ENCODE measurements around the gene CRIP2. TPM values are rescaled to one million over a fixed set of nuclear protein-coding genes. Genes with fewer than 3 reads are reported as not detected.

CRIP2 gene
- total and polyA plus RNA-seq, 2 of the 13 experiments (the other 11 are each of a cell fraction or from before 2014, with no cell fraction given), result 31.6 to 37.9 TPM

GRCh38 chr14:105496831-105497591 is 22.4 kb downstream of the CRIP2 start (continued):
- TF ChIP-seq SNAI1 (CRISPR knock-in tag; IDR thresholded peaks at IDR 0.05; ENCODE audit: borderline replicate concordance), result 0 out of 2 replicates have a peak, but pooled peaks have one; percentile 54
- TF ChIP-seq FOXK2 (IDR thresholded peaks at IDR 0.05), result no peak
- no peak; the same call in 1 of the 2 replicates for TF ChIP-seq THRA (CRISPR knock-in tag; IDR thresholded peaks at IDR 0.05; ENCODE audit: borderline replicate concordance)
- no peak for TF ChIP-seq CENPX (CRISPR knock-in tag; IDR thresholded peaks at IDR 0.05)
- TF ChIP-seq AHR (CRISPR knock-in tag; IDR thresholded peaks at IDR 0.05), result no peak
- TF ChIP-seq ZNF546 (CRISPR knock-in tag; conservative IDR thresholded peaks at IDR 0.05), result no peak
- TF ChIP-seq ZNF616 (CRISPR knock-in tag; IDR thresholded peaks at IDR 0.05; ENCODE audit: low read depth), result no peak
- TF ChIP-seq SRSF4 (IDR thresholded peaks at IDR 0.05; ENCODE audit: low read depth, low read length, poor library complexity, severe bottlenecking), result no peak
- TF ChIP-seq JDP2 (CRISPR knock-in tag; IDR thresholded peaks at IDR 0.05; ENCODE audit: borderline replicate concordance), result no peak
- TF ChIP-seq IRF9 (CRISPR knock-in tag; IDR thresholded peaks at IDR 0.05; ENCODE audit: borderline replicate concordance), result no peak
- TF ChIP-seq ZNF232 (CRISPR knock-in tag; IDR thresholded peaks at IDR 0.05; ENCODE audit: borderline replicate concordance), result no peak
- no peak for TF ChIP-seq HOXA5 (CRISPR knock-in tag; IDR thresholded peaks at IDR 0.05)
- no peak for TF ChIP-seq ZFP37 (CRISPR knock-in tag; IDR thresholded peaks at IDR 0.05; ENCODE audit: borderline replicate concordance)
- TF ChIP-seq CBFB (CRISPR knock-in tag; IDR thresholded peaks at IDR 0.05), result no peak
- TF ChIP-seq PHF20 (CRISPR knock-in tag; IDR thresholded peaks at IDR 0.05), result no peak
- no peak for TF ChIP-seq ARHGAP35 (CRISPR knock-in tag; IDR thresholded peaks at IDR 0.05; ENCODE audit: borderline replicate concordance)
- no peak for TF ChIP-seq SRSF9 (IDR thresholded peaks at IDR 0.05; ENCODE audit: borderline replicate concordance, insufficient read depth, low read depth, low read length, poor library complexity, severe bottlenecking)
- 0 out of 2 replicates have a peak, but pooled peaks have one; percentile 26 for TF ChIP-seq TP53 (CRISPR knock-in tag; conservative IDR thresholded peaks at IDR 0.05)
- TF ChIP-seq ZBTB46 (CRISPR knock-in tag; IDR thresholded peaks at IDR 0.05; ENCODE audit: borderline replicate concordance), result no peak; the same call in 1 of the 2 replicates
- no peak for TF ChIP-seq SCMH1 (CRISPR knock-in tag; IDR thresholded peaks at IDR 0.05; ENCODE audit: borderline replicate concordance)
- no peak for TF ChIP-seq HNF1B (CRISPR knock-in tag; IDR thresholded peaks at IDR 0.05)
- no peak for TF ChIP-seq ZNF44 (CRISPR knock-in tag; IDR thresholded peaks at IDR 0.05)
- no peak for TF ChIP-seq ZNF557 (CRISPR knock-in tag; IDR thresholded peaks at IDR 0.05)
- no peak for TF ChIP-seq ZNF883 (CRISPR knock-in tag; IDR thresholded peaks at IDR 0.05; ENCODE audit: not compliant biosample characterization)
- TF ChIP-seq ZEB1 (IDR thresholded peaks at IDR 0.05; ENCODE audit: insufficient replicate concordance, low read depth), result no peak

Data from HepG2 (cell line).